BLaER1 treated with 17β-estradiol and CSF1 and Interleukin-3, amounts not matched to agents 10 nM and 100 nM (cell line): ENCODE data around the gene THUMPD2.
"Not testable (repeated sequence)": the region's sequence is repeated elsewhere in the genome, so short reads cannot be mapped to it uniquely, and the experiment has no call there.

ENCODE experiments used
- H3K27ac ChIP-seq, 11 experiments: shearing (Covaris generic); formaldehyde crosslinking; 2 replicates each; pipeline ENCODE4 v1.8.1; 2022
- H3K27me3 ChIP-seq, 11 experiments: shearing (Covaris generic); formaldehyde crosslinking; 2 replicates each; pipeline ENCODE4 v1.8.1; 2022
- H3K36me3 ChIP-seq, 11 experiments: shearing (Covaris generic); formaldehyde crosslinking; 2 replicates each; pipeline ENCODE4 v1.8.1; 2022
- H3K4me1 ChIP-seq, 10 experiments: shearing (Covaris generic); formaldehyde crosslinking; 2 replicates each; pipeline ENCODE4 v1.8.1; 2022
- H3K4me2 ChIP-seq, 11 experiments: shearing (Covaris generic); formaldehyde crosslinking; 2 replicates each; pipeline ENCODE4 v1.8.1; 2022
- H3K4me3 ChIP-seq, 10 experiments: shearing (Covaris generic); formaldehyde crosslinking; 2 replicates each; pipeline ENCODE4 v1.8.1; 2022
- H3K9ac ChIP-seq, 11 experiments: shearing (Covaris generic); formaldehyde crosslinking; 2 replicates each; pipeline ENCODE4 v1.8.1; 2022
- H3K9me3 ChIP-seq, 11 experiments: shearing (Covaris generic); formaldehyde crosslinking; replicated peaks in 1 of 11; 2 replicates each; pipeline ENCODE4 v1.8.1; 2022
- H4K20me1 ChIP-seq, 11 experiments: shearing (Covaris generic); formaldehyde crosslinking; 2 replicates each; pipeline ENCODE4 v1.8.1; 2022
- Cebpa-rat ChIP-seq, 11 experiments: shearing (Covaris generic); IDR thresholded peaks; 2 replicates each; pipeline ENCODE4 v1.8.1; 2022

The THUMPD2 gene

GRCh38 chr2:39730276-39730675, 48.8 kb downstream of the THUMPD2 start:
- H3K9me3 ChIP-seq = peaks cover 0 to 8% (median 0%) of the 10 kb centered on the region in 11 experiments; a peak in 1 of 22 replicates
- H3K27ac ChIP-seq = no peak overlapping the region; a peak in 2 of 22 replicates
- peaks cover 20 to 47% (median 31%) of the 10 kb centered on the region in 11 experiments for H3K36me3 ChIP-seq
- H3K4me3 ChIP-seq = no peak overlapping the region
- H3K4me1 ChIP-seq = peaks cover 16 to 57% (median 38%) of the 10 kb centered on the region in 10 experiments
- H3K4me2 ChIP-seq = no peak overlapping the region
- H3K9ac ChIP-seq = no peak overlapping the region
- no peaks in the 10 kb centered on the region for H3K27me3 ChIP-seq
- H4K20me1 ChIP-seq = peaks cover 0 to 23% (median 12%) of the 10 kb centered on the region in 11 experiments; a peak in 14 of 22 replicates
- no peak for TF ChIP-seq Cebpa-rat (IDR thresholded peaks at IDR 0.05)

DNA sequence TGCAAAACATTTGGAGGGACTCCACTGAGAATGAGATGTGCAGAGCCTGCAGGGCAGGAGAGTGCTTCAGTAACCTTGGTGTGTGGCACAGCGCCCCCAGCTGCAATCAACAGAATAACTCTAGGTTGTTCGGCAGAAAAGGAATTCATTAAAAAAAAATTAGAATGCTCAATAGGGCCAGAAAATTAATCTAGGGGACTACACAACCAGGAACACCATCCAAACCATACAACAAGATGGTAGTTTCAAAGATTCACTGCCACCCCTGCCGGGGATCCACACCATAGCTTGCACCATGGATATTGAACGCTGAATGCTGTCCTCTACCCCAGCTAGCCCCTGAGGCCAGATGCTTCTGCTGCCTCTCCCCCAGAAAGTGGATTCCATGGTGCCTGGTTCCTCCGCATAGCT, 50.1 kb downstream of the THUMPD2 start:
- Histone ChIP-seq H3K36me3 (peaks cover 8 to 33% (median 17%) of the 10 kb centered on the region in 11 experiments; a peak in 16 of 22 replicates), H3K27ac (no peak overlapping the region), H4K20me1 (peaks cover 0 to 23% (median 11%) of the 10 kb centered on the region in 11 experiments; a peak in 14 of 22 replicates), H3K4me3 (no peak overlapping the region), H3K27me3 (no peaks in the 10 kb centered on the region), H3K9me3 (peaks cover 0 to 5% (median 0%) of the 10 kb centered on the region in 11 experiments; a peak in 1 of 22 replicates), H3K4me2 (peak overlapping the region in 1 of 11 experiments; percentile 20; a peak in 2 of 22 replicates), H3K9ac (no peak overlapping the region), H3K4me1 (peaks cover 16 to 44% (median 29%) of the 10 kb centered on the region in 10 experiments)
- TF ChIP-seq Cebpa-rat (IDR thresholded peaks at IDR 0.05) = no peak

- H3K27ac ChIP-seq, H3K9ac ChIP-seq, H3K9me3 ChIP-seq, H3K27me3 ChIP-seq, H3K4me3 ChIP-seq: not testable (repeated sequence)
- Histone ChIP-seq H3K36me3 (peaks cover 0 to 25% (median 9%) of the 10 kb centered on the region in 11 experiments; a peak in 11 of 22 replicates), H3K4me1 (peaks cover 12 to 36% (median 20%) of the 10 kb centered on the region in 10 experiments), H4K20me1 (peaks cover 0 to 18% (median 9%) of the 10 kb centered on the region in 11 experiments; a peak in 14 of 22 replicates), H3K4me2 (peak overlapping the region in 4 of 11 experiments; percentile 5 to 41 (median 28); a peak in 5 of 22 replicates)
Observed at GRCh38 chr2:39728085-39728484, 51.0 kb downstream of the THUMPD2 start.

GRCh38 chr2:39725401-39725800, 53.7 kb downstream of the THUMPD2 start:
- H3K4me1 ChIP-seq = peaks cover 0 to 11% (median 0%) of the 10 kb centered on the region in 10 experiments; a peak in 6 of 20 replicates

DNA sequence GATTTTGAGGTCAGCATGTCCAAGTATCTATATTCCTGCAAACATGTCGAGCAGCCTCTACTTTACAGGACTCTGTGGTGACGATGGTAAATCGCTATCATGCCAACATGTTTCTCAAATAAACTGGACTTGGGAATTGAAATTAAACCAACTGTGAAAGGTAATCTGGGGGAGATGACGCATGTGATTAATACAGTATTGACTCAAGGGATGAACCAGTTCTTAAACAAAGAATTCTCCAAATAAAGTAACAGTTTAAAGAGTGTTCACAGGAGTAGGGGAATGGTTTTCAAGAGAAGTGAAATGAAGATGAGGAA, 54.3 kb downstream of the THUMPD2 start:
- no peak overlapping the region for H3K9ac ChIP-seq
- H3K27ac ChIP-seq = no peak overlapping the region
- no peaks in the 10 kb centered on the region for H4K20me1 ChIP-seq
- no peak for TF ChIP-seq Cebpa-rat (IDR thresholded peaks at IDR 0.05)
- no peaks in the 10 kb centered on the region for H3K27me3 ChIP-seq
- no peak overlapping the region for H3K4me2 ChIP-seq
- H3K4me1 ChIP-seq = peaks cover 0 to 11% (median 0%) of the 10 kb centered on the region in 10 experiments; a peak in 6 of 20 replicates
- no peaks in the 10 kb centered on the region for H3K9me3 ChIP-seq
- no peak overlapping the region for H3K4me3 ChIP-seq
- H3K36me3 ChIP-seq = peaks cover 0 to 4% (median 0%) of the 10 kb centered on the region in 11 experiments; a peak in 5 of 22 replicates

More at GRCh38 chr2:39725401-39725800, 53.7 kb downstream of the THUMPD2 start:
- H3K4me2 ChIP-seq = no peak overlapping the region
- no peak overlapping the region for H3K9ac ChIP-seq
- no peaks in the 10 kb centered on the region; a peak in 1 of 22 replicates for H3K9me3 ChIP-seq
- H4K20me1 ChIP-seq = no peaks in the 10 kb centered on the region
- TF ChIP-seq Cebpa-rat (IDR thresholded peaks at IDR 0.05) = no peak
- H3K36me3 ChIP-seq = peaks cover 0 to 10% (median 5%) of the 10 kb centered on the region in 11 experiments; a peak in 9 of 22 replicates
- H3K4me3 ChIP-seq = no peak overlapping the region
- H3K27me3 ChIP-seq = no peaks in the 10 kb centered on the region
- H3K27ac ChIP-seq = no peak overlapping the region

GRCh38 chr2:39723946-39724827, 54.9 kb downstream of the THUMPD2 start:
- Histone ChIP-seq H3K27me3 (no peaks in the 10 kb centered on the region), H3K36me3 (no peaks in the 10 kb centered on the region), H3K27ac (no peak overlapping the region), H3K4me3 (no peak overlapping the region), H3K4me1 (peaks cover 0 to 11% (median 0%) of the 10 kb centered on the region in 10 experiments; a peak in 6 of 20 replicates), H3K4me2 (no peak overlapping the region), H3K9ac (no peak overlapping the region), H3K9me3 (no peaks in the 10 kb centered on the region), H4K20me1 (no peaks in the 10 kb centered on the region)
- TF ChIP-seq Cebpa-rat (IDR thresholded peaks at IDR 0.05) = no peak

DNA sequence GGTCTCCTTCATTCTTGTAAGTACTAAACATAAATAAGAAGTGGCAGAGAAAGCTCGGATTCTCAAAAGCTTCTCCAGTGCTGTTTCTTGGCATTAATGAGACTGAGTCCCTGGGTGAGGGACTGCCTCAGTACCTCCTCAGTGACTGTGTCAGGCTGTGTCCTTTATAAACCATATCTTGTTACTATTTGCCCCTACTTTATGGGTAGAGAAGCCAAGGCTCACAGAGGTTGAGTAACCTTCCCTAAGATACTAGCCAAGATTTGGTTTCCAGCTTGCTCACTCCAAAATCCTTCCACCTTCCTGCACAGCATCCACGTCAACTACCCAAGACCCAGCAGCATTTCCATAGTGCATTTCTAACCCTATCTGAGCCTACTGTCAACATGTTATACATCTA, 55.6 kb downstream of the THUMPD2 start:
- Histone ChIP-seq H4K20me1 (no peaks in the 10 kb centered on the region), H3K4me2 (no peak overlapping the region), H3K4me1 (peaks cover 0 to 6% (median 0%) of the 10 kb centered on the region in 10 experiments; a peak in 6 of 20 replicates), H3K9me3 (no peaks in the 10 kb centered on the region), H3K4me3 (no peak overlapping the region), H3K27ac (no peak overlapping the region), H3K27me3 (no peaks in the 10 kb centered on the region), H3K36me3 (no peaks in the 10 kb centered on the region), H3K9ac (no peak overlapping the region)
- TF ChIP-seq Cebpa-rat (IDR thresholded peaks at IDR 0.05) = no peak

DNA sequence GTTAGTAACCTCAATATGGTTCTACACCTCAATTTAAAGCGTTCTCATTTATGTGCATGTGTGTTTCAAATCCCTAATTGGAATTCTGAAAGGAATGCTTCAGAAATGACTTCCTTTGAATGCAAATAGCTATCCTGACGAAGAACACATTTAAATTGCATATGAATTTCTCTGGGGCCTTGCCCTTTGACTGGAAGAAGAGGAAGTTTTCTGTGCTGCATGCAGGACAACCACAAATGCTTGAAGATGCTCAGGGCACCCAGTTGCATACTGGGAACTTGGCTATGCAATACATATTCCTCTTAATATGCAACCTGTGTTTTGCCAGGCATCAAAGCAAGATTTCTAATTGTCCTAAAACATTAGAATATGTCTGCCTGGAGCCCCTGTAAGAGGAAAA, 58.1 kb downstream of the THUMPD2 start:
- Histone ChIP-seq H3K9ac (no peak overlapping the region), H3K27ac (no peak overlapping the region), H3K4me2 (no peak overlapping the region), H3K4me1 (no peaks in the 10 kb centered on the region), H3K4me3 (no peak overlapping the region), H3K9me3 (no peaks in the 10 kb centered on the region), H4K20me1 (no peaks in the 10 kb centered on the region), H3K27me3 (no peaks in the 10 kb centered on the region), H3K36me3 (no peaks in the 10 kb centered on the region)
- no peak for TF ChIP-seq Cebpa-rat (IDR thresholded peaks at IDR 0.05)

GRCh38 chr2:39719317-39719716, 59.7 kb downstream of the THUMPD2 start:
- Histone ChIP-seq H3K9me3 (no peaks in the 10 kb centered on the region), H3K4me1 (no peaks in the 10 kb centered on the region), H3K27me3 (no peaks in the 10 kb centered on the region), H3K4me2 (no peak overlapping the region), H3K27ac (no peak overlapping the region), H3K4me3 (no peak overlapping the region), H4K20me1 (no peaks in the 10 kb centered on the region), H3K9ac (no peak overlapping the region), H3K36me3 (no peaks in the 10 kb centered on the region)
- no peak for TF ChIP-seq Cebpa-rat (IDR thresholded peaks at IDR 0.05)
